ENCODE data around the gene GPAT3. TPM values are rescaled to one million over a fixed set of nuclear protein-coding genes. Genes with fewer than 3 reads are reported as not detected.

GPAT3 gene
- total RNA-seq, 2 donors from 2014 or later = 4.1 to 5.0 TPM

- DNase-seq (no peak), ATAC-seq (no peak)
- H3K4me1 Mint-ChIP-seq = no peaks in the 10 kb centered on the region
- H3K27ac Mint-ChIP-seq = no peak overlapping the region
- no peaks in the 10 kb centered on the region for H3K9me3 ChIP-seq (ENCODE audit: control insufficient read depth, low read length, poor library complexity, severe bottlenecking)
- no peak overlapping the region for H3K4me3 Mint-ChIP-seq
- H3K36me3 Mint-ChIP-seq (ENCODE audit: low read depth) = no peaks in the 10 kb centered on the region
- H3K27me3 Mint-ChIP-seq = peaks cover 3% of the 10 kb centered on the region
Observed at GRCh38 chr4:83516042-83516772, 19.7 kb upstream of the GPAT3 start.

- DNase-seq (no peak), ATAC-seq (no peak)
- H3K36me3 Mint-ChIP-seq (ENCODE audit: low read depth) = no peaks in the 10 kb centered on the region
- H3K27ac Mint-ChIP-seq = no peak overlapping the region
- H3K9me3 ChIP-seq (ENCODE audit: control insufficient read depth, low read length, poor library complexity, severe bottlenecking) = no peaks in the 10 kb centered on the region
- peaks cover 13% of the 10 kb centered on the region for H3K27me3 Mint-ChIP-seq
- H3K4me1 Mint-ChIP-seq = no peaks in the 10 kb centered on the region
- no peak overlapping the region for H3K4me3 Mint-ChIP-seq
Observed at GRCh38 chr4:83522239-83522638, 13.7 kb upstream of the GPAT3 start.

GRCh38 chr4:83527671-83528070, 8.2 kb upstream of the GPAT3 start:
- Mint-ChIP-seq H3K36me3 (ENCODE audit: low read depth) (peaks cover 2% of the 10 kb centered on the region), H3K27ac (no peak overlapping the region), H3K4me3 (no peak overlapping the region), H3K27me3 (peaks cover 17% of the 10 kb centered on the region), H3K4me1 (peaks cover 2% of the 10 kb centered on the region)
- ATAC-seq = no peak
- DNase-seq = no peak
- H3K9me3 ChIP-seq (ENCODE audit: control insufficient read depth, low read length, poor library complexity, severe bottlenecking) = no peaks in the 10 kb centered on the region

DNA sequence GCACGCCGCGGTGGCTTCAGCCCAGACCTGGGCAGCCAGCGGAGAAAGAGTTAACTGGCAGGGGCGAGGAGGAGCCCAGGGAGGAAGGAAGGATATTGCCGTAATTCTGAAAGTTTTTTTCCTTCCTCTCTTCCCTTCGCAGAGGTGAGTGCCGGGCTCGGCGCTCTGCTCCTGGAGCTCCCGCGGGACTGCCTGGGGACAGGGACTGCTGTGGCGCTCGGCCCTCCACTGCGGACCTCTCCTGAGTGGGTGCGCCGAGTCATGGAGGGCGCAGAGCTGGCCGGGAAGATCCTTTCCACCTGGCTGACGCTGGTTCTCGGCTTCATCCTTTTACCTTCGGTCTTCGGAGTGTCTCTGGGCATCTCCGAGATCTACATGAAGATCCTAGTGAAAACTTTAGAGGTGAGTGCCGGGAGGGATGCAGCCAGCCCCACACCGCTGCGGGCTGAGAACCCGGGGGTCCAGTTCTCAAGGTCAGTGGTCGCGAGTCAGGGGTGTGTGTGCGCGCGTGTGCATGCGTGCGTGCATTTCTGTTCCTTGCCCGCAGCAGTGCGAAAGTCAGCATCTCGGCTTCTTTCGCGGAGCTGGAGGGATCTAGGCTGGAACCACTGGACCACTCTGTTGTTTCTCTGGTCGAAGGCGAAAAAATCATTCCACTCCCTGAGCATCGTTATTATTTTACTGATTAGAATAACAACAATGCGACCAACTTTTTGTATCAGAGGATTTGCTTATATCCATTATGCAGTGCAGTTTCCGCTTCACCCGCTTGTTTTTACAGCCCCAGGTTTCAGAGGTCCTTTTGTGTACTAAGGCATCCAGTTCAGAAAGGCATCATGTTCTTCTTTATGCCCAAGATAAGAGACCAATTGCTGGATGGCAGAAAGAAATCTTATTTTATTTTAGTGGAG, 709 bp downstream of the GPAT3 start:
- H3K9me3 ChIP-seq (ENCODE audit: control insufficient read depth, low read length, poor library complexity, severe bottlenecking) = no peaks in the 10 kb centered on the region
- peak overlapping the region; percentile 99 for H3K4me3 Mint-ChIP-seq
- H3K4me1 Mint-ChIP-seq = peaks cover 27% of the 10 kb centered on the region
- peak in 1 of 3 donors; percentile 11 for DNase-seq
- H3K27me3 Mint-ChIP-seq = peaks cover 4% of the 10 kb centered on the region
- H3K27ac Mint-ChIP-seq = peak overlapping the region; percentile 92
- peaks cover 2% of the 10 kb centered on the region for H3K36me3 Mint-ChIP-seq (ENCODE audit: low read depth)
- ATAC-seq = peak; percentile 1

DNA sequence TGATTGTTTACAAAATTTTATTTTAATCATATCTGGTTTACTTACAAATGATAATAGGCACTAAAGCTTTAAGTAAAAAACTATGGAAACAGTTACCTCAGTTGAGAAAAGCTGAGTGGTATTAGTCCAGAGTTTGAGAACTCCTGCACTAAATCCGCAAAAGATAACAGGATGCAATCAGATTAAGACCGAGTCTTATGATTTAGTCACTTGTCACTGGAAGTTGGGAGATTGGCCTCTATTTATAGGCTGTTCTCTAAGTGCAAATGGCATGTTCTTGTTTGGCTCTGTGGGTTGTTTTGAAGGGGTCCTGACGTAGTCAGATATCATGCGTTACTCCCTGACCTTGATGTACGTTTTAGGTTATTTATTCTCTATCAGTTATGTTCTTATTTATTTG, 6.3 kb downstream of the GPAT3 start:
- no peak overlapping the region for H3K4me3 Mint-ChIP-seq
- no peak for DNase-seq
- no peak overlapping the region for H3K27ac Mint-ChIP-seq
- peaks cover 16% of the 10 kb centered on the region for H3K4me1 Mint-ChIP-seq
- no peaks in the 10 kb centered on the region for H3K9me3 ChIP-seq (ENCODE audit: control insufficient read depth, low read length, poor library complexity, severe bottlenecking)
- no peaks in the 10 kb centered on the region for H3K36me3 Mint-ChIP-seq (ENCODE audit: low read depth)
- no peak for ATAC-seq
- H3K27me3 Mint-ChIP-seq = no peaks in the 10 kb centered on the region

GRCh38 chr4:83546786-83547185, 10.9 kb downstream of the GPAT3 start:
- no peak overlapping the region for H3K4me3 Mint-ChIP-seq
- no peaks in the 10 kb centered on the region for H3K9me3 ChIP-seq (ENCODE audit: control insufficient read depth, low read length, poor library complexity, severe bottlenecking)
- no peak overlapping the region for H3K27ac Mint-ChIP-seq
- ATAC-seq (no peak), DNase-seq (no peak)
- H3K36me3 Mint-ChIP-seq (ENCODE audit: low read depth) = no peaks in the 10 kb centered on the region
- no peaks in the 10 kb centered on the region for H3K27me3 Mint-ChIP-seq
- H3K4me1 Mint-ChIP-seq = peaks cover 2% of the 10 kb centered on the region

DNA sequence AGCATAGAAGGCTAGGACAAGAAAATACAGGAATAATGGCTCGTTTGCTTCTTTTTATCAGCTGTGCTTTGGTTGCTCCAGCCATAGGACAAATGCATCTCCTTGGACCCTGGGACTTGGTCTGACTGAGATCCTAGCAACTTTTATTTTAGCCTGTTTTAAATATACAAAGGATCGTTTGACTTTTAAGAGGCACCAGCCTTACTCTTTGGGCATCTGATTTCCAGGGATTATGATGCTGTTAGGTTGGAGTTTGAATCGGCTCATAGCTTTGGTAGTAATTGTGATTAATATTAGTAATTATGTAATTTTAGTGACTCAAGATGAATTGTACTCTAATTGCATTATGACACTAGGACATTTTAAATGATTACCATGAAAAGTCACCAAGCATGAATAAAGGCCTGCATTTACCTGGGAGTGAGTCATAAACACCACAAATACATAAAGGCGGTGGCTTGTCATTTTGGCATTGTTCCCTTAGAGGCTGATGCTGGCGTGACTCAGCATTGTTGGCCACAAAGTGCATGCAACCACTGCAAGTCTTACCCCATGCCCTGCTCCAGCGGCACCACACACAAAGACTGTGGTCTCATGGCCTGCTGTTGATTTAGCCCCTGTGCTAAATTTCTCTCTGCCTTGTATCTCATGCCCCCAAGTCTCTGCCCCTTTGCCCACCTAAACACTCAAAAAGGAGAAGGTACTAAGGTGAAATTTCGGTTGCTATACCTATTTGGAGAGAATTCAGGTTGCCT, 12.4 kb downstream of the GPAT3 start:
- Mint-ChIP-seq H3K27me3 (no peaks in the 10 kb centered on the region), H3K4me1 (peaks cover 7% of the 10 kb centered on the region), H3K36me3 (ENCODE audit: low read depth) (no peaks in the 10 kb centered on the region), H3K4me3 (no peak overlapping the region), H3K27ac (peak overlapping the region; percentile 8)
- DNase-seq = no peak
- H3K9me3 ChIP-seq (ENCODE audit: control insufficient read depth, low read length, poor library complexity, severe bottlenecking) = no peaks in the 10 kb centered on the region
- ATAC-seq = peak; percentile 81

DNA sequence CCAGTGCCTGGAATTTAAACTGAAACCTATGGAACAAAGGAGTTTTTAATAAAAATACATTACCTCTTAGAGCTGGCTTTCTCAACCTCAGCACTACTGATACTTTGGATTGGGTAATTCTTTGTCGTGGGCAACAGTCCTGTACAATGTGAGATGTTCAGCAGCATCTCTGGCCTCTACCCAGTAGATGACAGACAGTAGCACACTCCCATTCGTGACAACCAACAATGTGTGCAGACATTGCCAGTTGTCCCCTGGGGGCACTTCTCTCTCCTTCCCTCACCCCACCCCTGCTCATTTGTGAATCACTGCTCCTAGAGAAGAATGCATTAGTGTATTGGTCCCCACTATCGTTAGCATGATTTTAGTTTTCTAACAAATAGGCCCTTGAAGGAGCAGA, 16.2 kb downstream of the GPAT3 start:
- H3K4me1 Mint-ChIP-seq = peaks cover 4% of the 10 kb centered on the region
- H3K36me3 Mint-ChIP-seq (ENCODE audit: low read depth) = no peaks in the 10 kb centered on the region
- ATAC-seq = no peak
- no peak for DNase-seq
- no peaks in the 10 kb centered on the region for H3K9me3 ChIP-seq (ENCODE audit: control insufficient read depth, low read length, poor library complexity, severe bottlenecking)
- H3K27ac Mint-ChIP-seq = no peak overlapping the region
- no peaks in the 10 kb centered on the region for H3K27me3 Mint-ChIP-seq
- H3K4me3 Mint-ChIP-seq = no peak overlapping the region

- H3K27me3 Mint-ChIP-seq = no peaks in the 10 kb centered on the region
- H3K4me3 Mint-ChIP-seq = no peak overlapping the region
- no peak for DNase-seq
- H3K36me3 Mint-ChIP-seq (ENCODE audit: low read depth) = no peaks in the 10 kb centered on the region
- H3K9me3 ChIP-seq (ENCODE audit: control insufficient read depth, low read length, poor library complexity, severe bottlenecking) = no peaks in the 10 kb centered on the region
- H3K4me1 Mint-ChIP-seq = peaks cover 8% of the 10 kb centered on the region
- no peak for ATAC-seq
- H3K27ac Mint-ChIP-seq = no peak overlapping the region
Observed at GRCh38 chr4:83552924-83553323, 17.0 kb downstream of the GPAT3 start.

- H3K4me3 Mint-ChIP-seq = no peak overlapping the region
- no peak overlapping the region for H3K27ac Mint-ChIP-seq
- no peak for DNase-seq
- no peaks in the 10 kb centered on the region for H3K36me3 Mint-ChIP-seq (ENCODE audit: low read depth)
- peaks cover 17% of the 10 kb centered on the region for H3K4me1 Mint-ChIP-seq
- H3K9me3 ChIP-seq (ENCODE audit: control insufficient read depth, low read length, poor library complexity, severe bottlenecking) = no peaks in the 10 kb centered on the region
- no peak for ATAC-seq
- H3K27me3 Mint-ChIP-seq = no peaks in the 10 kb centered on the region
Observed at GRCh38 chr4:83556006-83556707, 20.2 kb downstream of the GPAT3 start.

DNA sequence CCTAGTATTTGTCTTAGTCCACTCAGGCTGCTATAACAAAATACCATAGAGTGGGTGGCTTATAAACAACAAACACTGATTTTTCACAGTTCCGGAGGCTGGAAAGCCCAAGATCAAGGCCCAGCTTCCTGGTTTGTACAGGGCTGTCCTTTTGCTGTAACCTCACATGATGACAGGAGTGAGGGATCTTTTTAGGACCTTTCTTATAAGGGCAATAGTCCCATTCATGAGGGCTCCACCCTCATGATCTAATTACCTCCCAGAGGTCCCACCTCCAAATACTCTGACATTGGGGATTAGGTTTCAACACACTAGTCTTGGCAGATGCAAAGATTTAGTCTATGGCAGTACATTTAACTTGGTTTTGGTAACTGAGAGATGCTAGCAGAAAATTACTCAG, 20.9 kb downstream of the GPAT3 start:
- H3K4me3 Mint-ChIP-seq = no peak overlapping the region
- H3K4me1 Mint-ChIP-seq = peaks cover 21% of the 10 kb centered on the region
- no peak for ATAC-seq

DNA sequence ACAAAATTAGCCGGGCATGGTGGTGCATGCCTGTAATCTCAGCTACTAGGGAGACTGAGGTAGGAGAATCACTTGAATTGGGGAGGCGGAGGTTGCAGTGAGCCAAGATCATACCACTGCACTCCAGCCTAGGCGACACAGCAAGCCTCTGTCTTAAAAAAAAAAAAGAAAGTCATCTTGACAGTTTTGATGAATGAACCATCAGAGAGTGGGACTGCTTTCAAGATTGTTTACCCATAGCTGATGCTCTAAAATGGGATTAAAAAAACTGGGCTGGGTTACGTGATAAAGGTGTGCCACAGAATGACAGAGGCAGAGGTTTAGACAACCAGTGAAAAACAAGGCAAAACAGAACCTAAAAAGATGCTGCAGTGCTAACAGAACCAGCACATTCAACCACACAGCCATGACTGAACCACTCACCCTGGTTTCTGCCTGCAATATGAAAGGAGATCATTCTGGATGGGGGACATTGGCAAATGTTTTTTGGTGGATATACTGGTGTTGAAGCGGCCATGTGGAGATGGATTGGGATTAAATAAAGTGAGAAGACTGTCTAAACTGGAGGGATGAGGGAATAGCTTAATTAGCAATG, 22.2 kb downstream of the GPAT3 start:
- DNase-seq = no peak
- ATAC-seq = no peak
- H3K9me3 ChIP-seq (ENCODE audit: control insufficient read depth, low read length, poor library complexity, severe bottlenecking) = no peaks in the 10 kb centered on the region
- H3K27me3 Mint-ChIP-seq = no peaks in the 10 kb centered on the region
- no peak overlapping the region for H3K27ac Mint-ChIP-seq
- H3K4me1 Mint-ChIP-seq = peaks cover 25% of the 10 kb centered on the region
- no peak overlapping the region for H3K4me3 Mint-ChIP-seq
- no peaks in the 10 kb centered on the region for H3K36me3 Mint-ChIP-seq (ENCODE audit: low read depth)

More for the DNA sequence above, 20.9 kb downstream of the GPAT3 start:
- Mint-ChIP-seq H3K27me3 (no peaks in the 10 kb centered on the region), H3K36me3 (ENCODE audit: low read depth) (no peaks in the 10 kb centered on the region), H3K27ac (no peak overlapping the region)
- no peak for DNase-seq
- no peaks in the 10 kb centered on the region for H3K9me3 ChIP-seq (ENCODE audit: control insufficient read depth, low read length, poor library complexity, severe bottlenecking)
